ENCODE results near the gene TGFBR3. TPM values are rescaled to one million over a fixed set of nuclear protein-coding genes. Genes with fewer than 3 reads are reported as not detected.

The TGFBR3 gene
- polyA plus RNA-seq, 4 donors: 0.45 to 20.0 (median 5.1) TPM

DNA sequence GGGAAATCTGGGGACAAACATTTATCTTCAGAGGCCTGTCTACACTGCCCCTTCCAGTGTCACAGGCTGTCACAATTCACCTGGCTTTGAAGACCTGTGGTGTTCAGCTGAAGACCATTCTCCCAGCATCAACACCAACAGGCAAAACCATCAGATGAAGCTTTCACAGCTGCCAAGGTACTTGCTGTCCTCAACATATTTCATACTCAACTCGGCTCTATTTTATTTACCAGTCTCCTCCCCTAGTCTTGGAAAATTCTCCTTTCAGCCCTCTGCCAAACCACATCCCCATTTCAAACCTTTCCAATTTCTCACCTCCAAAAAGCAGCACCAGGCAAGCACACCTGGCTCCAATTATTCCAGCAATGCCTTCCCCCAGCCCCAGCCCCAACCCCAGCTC, 108.8 kb downstream of the TGFBR3 start:
- no peak overlapping the region for H3K4me3 ChIP-seq (ENCODE audit: low read depth in 1 of 3, low read length in 3 of 3)
- no peak for FAIRE-seq
- no peaks in the 10 kb centered on the region for H3K9me3 ChIP-seq (ENCODE audit: control insufficient read depth in 2 of 2, insufficient read depth in 1 of 2, low read depth in 1 of 2, low read length in 1 of 2)
- peak overlapping the region in 1 of 3 donors; percentile 13 for H3K27ac ChIP-seq (ENCODE audit: low read depth in 1 of 3, low read length in 2 of 3)
- no peaks in the 10 kb centered on the region for H3K4me1 ChIP-seq (ENCODE audit: control insufficient read depth in 3 of 3, insufficient read depth in 2 of 3, low read depth in 1 of 3, low read length in 2 of 3)
- WGBS, 3 donors: 68 to 86% (median 85%) methylated on average over 1 of the region's 1 CpG
- no peak for DNase-seq
- peaks cover 0 to 2% (median 0%) of the 10 kb centered on the region in 3 donors for H3K36me3 ChIP-seq (ENCODE audit: control insufficient read depth in 3 of 3, insufficient read depth in 2 of 3, low read depth in 1 of 3, low read length in 3 of 3)
- H3K27me3 ChIP-seq (ENCODE audit: control insufficient read depth in 3 of 3, insufficient read depth in 3 of 3, low read length in 3 of 3): no peaks in the 10 kb centered on the region

DNA sequence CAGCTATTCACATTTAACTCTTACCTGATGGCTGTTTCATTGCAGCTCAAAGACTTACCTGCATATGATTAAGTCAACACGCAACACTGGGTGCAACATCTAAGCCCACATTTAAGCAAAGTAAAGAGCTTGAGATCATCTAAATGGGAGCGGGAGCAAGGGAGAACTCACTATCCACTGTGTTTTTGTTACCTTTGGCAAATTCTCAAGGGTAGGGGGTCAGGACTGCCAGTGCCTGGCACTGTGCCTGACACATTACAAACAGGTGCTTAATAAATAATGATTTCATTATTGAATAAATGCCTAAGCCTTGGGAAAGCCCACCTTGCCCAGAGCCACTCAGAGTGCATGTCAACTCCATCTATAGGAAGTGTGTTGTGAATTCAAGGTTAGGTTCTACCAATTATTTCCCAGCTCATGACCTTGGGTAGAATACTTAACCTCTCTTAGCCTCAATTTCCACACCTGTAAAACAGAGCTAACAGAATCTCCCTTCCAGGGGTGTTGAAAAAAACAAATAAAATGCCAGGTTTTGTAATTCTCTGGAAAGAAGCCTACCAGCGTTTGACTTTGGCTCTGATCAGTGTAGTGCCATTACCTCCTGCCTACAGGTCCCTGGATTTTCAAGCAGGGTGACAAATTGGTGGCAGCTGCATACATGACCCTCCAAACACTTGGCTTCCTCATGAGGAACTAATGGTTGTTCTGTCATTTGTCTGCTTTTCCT, 109.7 kb downstream of the TGFBR3 start:
- FAIRE-seq: no peak
- H3K27ac ChIP-seq (ENCODE audit: low read depth in 1 of 3, low read length in 2 of 3): no peak overlapping the region
- no peak overlapping the region for H3K4me3 ChIP-seq (ENCODE audit: low read depth in 1 of 3, low read length in 3 of 3)
- no peaks in the 10 kb centered on the region for H3K9me3 ChIP-seq (ENCODE audit: control insufficient read depth in 2 of 2, insufficient read depth in 1 of 2, low read depth in 1 of 2, low read length in 1 of 2)
- H3K27me3 ChIP-seq (ENCODE audit: control insufficient read depth in 3 of 3, insufficient read depth in 3 of 3, low read length in 3 of 3): no peaks in the 10 kb centered on the region
- no peaks in the 10 kb centered on the region for H3K36me3 ChIP-seq (ENCODE audit: control insufficient read depth in 3 of 3, insufficient read depth in 2 of 3, low read depth in 1 of 3, low read length in 3 of 3)
- no peak for DNase-seq
- 40 to 62% (median 48%) methylated on average over 3 of the region's 3 CpGs for WGBS, 3 donors
- H3K4me1 ChIP-seq (ENCODE audit: control insufficient read depth in 3 of 3, insufficient read depth in 2 of 3, low read depth in 1 of 3, low read length in 2 of 3): no peaks in the 10 kb centered on the region

- 92 to 95% (median 94%) methylated on average over 6 of the region's 6 CpGs for WGBS, 3 donors
- FAIRE-seq (no peak), DNase-seq (no peak)
- Histone ChIP-seq H3K27me3 (ENCODE audit: control insufficient read depth in 3 of 3, insufficient read depth in 3 of 3, low read length in 3 of 3) (no peaks in the 10 kb centered on the region), H3K9me3 (ENCODE audit: control insufficient read depth in 2 of 2, insufficient read depth in 1 of 2, low read depth in 1 of 2, low read length in 1 of 2) (no peaks in the 10 kb centered on the region), H3K36me3 (ENCODE audit: control insufficient read depth in 3 of 3, insufficient read depth in 2 of 3, low read depth in 1 of 3, low read length in 3 of 3) (no peaks in the 10 kb centered on the region), H3K4me1 (ENCODE audit: control insufficient read depth in 3 of 3, insufficient read depth in 2 of 3, low read depth in 1 of 3, low read length in 2 of 3) (no peaks in the 10 kb centered on the region), H3K4me3 (ENCODE audit: low read depth in 1 of 3, low read length in 3 of 3) (no peak overlapping the region), H3K27ac (ENCODE audit: low read depth in 1 of 3, low read length in 2 of 3) (no peak overlapping the region)
These were observed 110.7 kb downstream of the TGFBR3 start for GRCh38 chr1:91775227-91775626.

GRCh38 chr1:91774520-91775203, 111.3 kb downstream of the TGFBR3 start:
- no peak for DNase-seq
- no peak overlapping the region for H3K4me3 ChIP-seq (ENCODE audit: low read depth in 1 of 3, low read length in 3 of 3)
- no peak overlapping the region for H3K27ac ChIP-seq (ENCODE audit: low read depth in 1 of 3, low read length in 2 of 3)
- no peaks in the 10 kb centered on the region for H3K4me1 ChIP-seq (ENCODE audit: control insufficient read depth in 3 of 3, insufficient read depth in 2 of 3, low read depth in 1 of 3, low read length in 2 of 3)
- no peaks in the 10 kb centered on the region for H3K27me3 ChIP-seq (ENCODE audit: control insufficient read depth in 3 of 3, insufficient read depth in 3 of 3, low read length in 3 of 3)
- H3K36me3 ChIP-seq (ENCODE audit: control insufficient read depth in 3 of 3, insufficient read depth in 2 of 3, low read depth in 1 of 3, low read length in 3 of 3): no peaks in the 10 kb centered on the region
- no peak for FAIRE-seq
- 81 to 85% (median 82%) methylated on average over 7 of the region's 7 CpGs for WGBS, 3 donors
- no peaks in the 10 kb centered on the region for H3K9me3 ChIP-seq (ENCODE audit: control insufficient read depth in 2 of 2, insufficient read depth in 1 of 2, low read depth in 1 of 2, low read length in 1 of 2)

DNA sequence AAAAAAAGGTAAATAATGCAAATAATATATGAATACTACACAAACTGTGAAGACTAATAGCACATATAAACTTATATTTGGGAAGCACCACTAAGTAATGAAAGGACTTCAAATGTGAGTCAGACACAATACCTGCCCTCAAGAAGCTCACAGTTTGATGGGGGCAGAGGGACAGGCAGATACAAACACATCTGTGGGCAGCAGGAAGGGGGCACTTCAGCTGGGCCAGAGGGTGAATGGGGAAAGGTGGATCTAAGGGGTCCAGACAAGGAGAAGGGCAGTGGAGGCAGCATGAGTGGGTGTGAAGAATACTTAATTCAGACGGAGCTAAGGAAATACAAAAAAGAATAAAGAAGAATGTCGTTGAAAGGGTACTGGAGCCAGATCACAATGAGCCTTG, 114.2 kb downstream of the TGFBR3 start:
- Histone ChIP-seq H3K4me3 (ENCODE audit: low read depth in 1 of 3, low read length in 3 of 3) (no peak overlapping the region), H3K9me3 (ENCODE audit: control insufficient read depth in 2 of 2, insufficient read depth in 1 of 2, low read depth in 1 of 2, low read length in 1 of 2) (no peaks in the 10 kb centered on the region), H3K36me3 (ENCODE audit: control insufficient read depth in 3 of 3, insufficient read depth in 2 of 3, low read depth in 1 of 3, low read length in 3 of 3) (no peaks in the 10 kb centered on the region), H3K27me3 (ENCODE audit: control insufficient read depth in 3 of 3, insufficient read depth in 3 of 3, low read length in 3 of 3) (no peaks in the 10 kb centered on the region), H3K27ac (ENCODE audit: low read depth in 1 of 3, low read length in 2 of 3) (no peak overlapping the region), H3K4me1 (ENCODE audit: control insufficient read depth in 3 of 3, insufficient read depth in 2 of 3, low read depth in 1 of 3, low read length in 2 of 3) (no peaks in the 10 kb centered on the region)
- FAIRE-seq: no peak
- WGBS, 3 donors: 82 to 93% (median 92%) methylated on average over 2 of the region's 2 CpGs
- DNase-seq: no peak

- H3K4me3 ChIP-seq (ENCODE audit: low read depth in 1 of 3, low read length in 3 of 3): no peak overlapping the region
- H3K27me3 ChIP-seq (ENCODE audit: control insufficient read depth in 3 of 3, insufficient read depth in 3 of 3, low read length in 3 of 3): no peaks in the 10 kb centered on the region
- H3K27ac ChIP-seq (ENCODE audit: low read depth in 1 of 3, low read length in 2 of 3): no peak overlapping the region
- H3K9me3 ChIP-seq (ENCODE audit: control insufficient read depth in 2 of 2, insufficient read depth in 1 of 2, low read depth in 1 of 2, low read length in 1 of 2): no peaks in the 10 kb centered on the region
- no peaks in the 10 kb centered on the region for H3K4me1 ChIP-seq (ENCODE audit: control insufficient read depth in 3 of 3, insufficient read depth in 2 of 3, low read depth in 1 of 3, low read length in 2 of 3)
- FAIRE-seq (no peak), DNase-seq (no peak)
- WGBS, 3 donors: 95 to 96% (median 95%) methylated on average over 4 of the region's 4 CpGs
- H3K36me3 ChIP-seq (ENCODE audit: control insufficient read depth in 3 of 3, insufficient read depth in 2 of 3, low read depth in 1 of 3, low read length in 3 of 3): no peaks in the 10 kb centered on the region
These were observed 115.2 kb downstream of the TGFBR3 start for GRCh38 chr1:91770667-91771268.

GRCh38 chr1:91769742-91770141, 116.2 kb downstream of the TGFBR3 start:
- Histone ChIP-seq H3K4me1 (ENCODE audit: control insufficient read depth in 3 of 3, insufficient read depth in 2 of 3, low read depth in 1 of 3, low read length in 2 of 3) (no peaks in the 10 kb centered on the region), H3K27ac (ENCODE audit: low read depth in 1 of 3, low read length in 2 of 3) (no peak overlapping the region), H3K36me3 (ENCODE audit: control insufficient read depth in 3 of 3, insufficient read depth in 2 of 3, low read depth in 1 of 3, low read length in 3 of 3) (peaks cover 0 to under 1% (median 0%) of the 10 kb centered on the region in 3 donors), H3K9me3 (ENCODE audit: control insufficient read depth in 2 of 2, insufficient read depth in 1 of 2, low read depth in 1 of 2, low read length in 1 of 2) (no peaks in the 10 kb centered on the region), H3K27me3 (ENCODE audit: control insufficient read depth in 3 of 3, insufficient read depth in 3 of 3, low read length in 3 of 3) (no peaks in the 10 kb centered on the region), H3K4me3 (ENCODE audit: low read depth in 1 of 3, low read length in 3 of 3) (no peak overlapping the region)
- no peak for DNase-seq
- no peak for FAIRE-seq
- 82 to 94% (median 92%) methylated on average over 5 of the region's 5 CpGs for WGBS, 3 donors

DNA sequence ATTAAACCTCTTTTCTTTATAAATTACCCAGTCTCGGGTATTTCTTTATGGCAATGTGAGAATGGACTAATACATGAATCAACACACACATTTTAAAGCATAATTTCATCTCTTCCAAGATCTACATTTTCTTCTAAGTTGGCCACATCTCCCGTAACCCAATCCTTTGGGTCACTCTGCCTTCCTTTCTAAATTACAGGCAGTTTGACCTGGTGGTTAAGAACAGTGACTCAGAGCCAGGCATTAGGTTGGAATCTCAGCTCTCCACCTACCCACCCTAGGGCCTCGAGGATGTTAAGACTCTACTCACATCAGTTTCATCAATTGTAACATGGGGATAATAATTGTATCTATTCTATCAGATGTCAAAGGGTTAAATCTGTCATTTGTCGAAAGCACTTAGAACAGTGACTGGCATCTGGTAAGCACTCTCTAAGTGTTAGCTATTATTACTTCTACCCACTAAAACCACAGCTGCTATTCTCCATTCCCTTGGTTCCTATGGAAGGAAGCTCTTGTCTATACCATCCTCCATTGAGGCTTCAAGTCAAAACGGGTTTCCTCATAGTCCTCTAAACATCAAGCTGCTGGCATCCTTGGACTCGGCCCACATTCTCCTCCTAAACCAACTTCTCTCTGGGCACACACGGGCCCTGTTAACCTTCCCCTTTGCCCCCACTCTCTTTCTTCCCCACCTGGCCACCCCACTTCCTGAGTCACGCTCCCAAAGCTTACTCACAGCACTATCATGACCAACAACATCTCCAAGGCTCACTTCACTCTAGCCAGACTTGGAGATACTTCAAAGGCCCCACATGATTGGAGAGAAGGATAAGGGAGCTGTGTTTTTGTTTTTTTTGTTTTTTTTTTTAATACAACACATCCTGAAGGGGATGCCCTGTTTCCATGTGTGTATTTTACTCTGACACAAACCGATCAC, 116.9 kb downstream of the TGFBR3 start:
- Histone ChIP-seq H3K4me1 (ENCODE audit: control insufficient read depth in 3 of 3, insufficient read depth in 2 of 3, low read depth in 1 of 3, low read length in 2 of 3) (no peaks in the 10 kb centered on the region), H3K27ac (ENCODE audit: low read depth in 1 of 3, low read length in 2 of 3) (no peak overlapping the region), H3K27me3 (ENCODE audit: control insufficient read depth in 3 of 3, insufficient read depth in 3 of 3, low read length in 3 of 3) (no peaks in the 10 kb centered on the region), H3K4me3 (ENCODE audit: low read depth in 1 of 3, low read length in 3 of 3) (no peak overlapping the region), H3K36me3 (ENCODE audit: control insufficient read depth in 3 of 3, insufficient read depth in 2 of 3, low read depth in 1 of 3, low read length in 3 of 3) (peaks cover 0 to 3% (median 0%) of the 10 kb centered on the region in 3 donors), H3K9me3 (ENCODE audit: control insufficient read depth in 2 of 2, insufficient read depth in 1 of 2, low read depth in 1 of 2, low read length in 1 of 2) (no peaks in the 10 kb centered on the region)
- FAIRE-seq (no peak), DNase-seq (no peak)
- 84 to 91% (median 89%) methylated on average over 9 of the region's 9 CpGs for WGBS, 3 donors

Measured in small intestine (tissue), 7 donors.